T-helper 17 cell (primary cell): ENCODE data around the gene GNL3. TPM values are rescaled to one million over a fixed set of nuclear protein-coding genes. Genes with fewer than 3 reads are reported as not detected.
"Not testable (repeated sequence)": the region's sequence is repeated elsewhere in the genome, so short reads cannot be mapped to it uniquely, and the experiment has no call there.

ENCODE experiments used
- ATAC-seq: fragments of 150-1000 bp; cut with Tn5 transposase; 2 replicates; pipeline ENCODE4 v1.10.0; 2021; ENCODE audit warnings: mild to moderate bottlenecking, moderate library complexity
- DNase-seq, 3 donors: peaks; one replicate each; pipeline versions ENCODE4 v3.0.0 to v3.0.0-alpha.2; 2020 to 2021
- H3K9me3 ChIP-seq: one replicate; pipeline ENCODE4 v1.7.0; 2013; ENCODE audit warnings: low read length, mild to moderate bottlenecking; ENCODE audit not compliant: control insufficient read depth, poor library complexity, severe bottlenecking
- H3K27ac Mint-ChIP-seq: one replicate; pipeline ENCODE4 v1.8.0; 2022; ENCODE audit warnings: mild to moderate bottlenecking, moderate library complexity, mixed read lengths
- H3K27me3 Mint-ChIP-seq: one replicate; pipeline ENCODE4 v1.8.0; 2022; ENCODE audit warnings: mixed read lengths
- H3K36me3 Mint-ChIP-seq: one replicate; pipeline ENCODE4 v1.8.0; 2022; ENCODE audit warnings: low read depth, mixed read lengths
- H3K4me1 Mint-ChIP-seq: one replicate; pipeline ENCODE4 v1.8.0; 2022; ENCODE audit warnings: mild to moderate bottlenecking, mixed read lengths
- H3K4me3 Mint-ChIP-seq: one replicate; pipeline ENCODE4 v1.8.0; 2022; ENCODE audit warnings: mild to moderate bottlenecking, moderate library complexity, mixed read lengths
- total RNA-seq, 4 donors: library from RNA in 2 of 4; stranded (reverse) in 2 of 4; gene quantifications; one replicate each; pipeline ENCODE4 v1.2.3 and lab custom pipeline; 2022 to 2026

GNL3 gene
- total RNA-seq, 2 donors from 2014 or later = 109 to 117 TPM

DNA sequence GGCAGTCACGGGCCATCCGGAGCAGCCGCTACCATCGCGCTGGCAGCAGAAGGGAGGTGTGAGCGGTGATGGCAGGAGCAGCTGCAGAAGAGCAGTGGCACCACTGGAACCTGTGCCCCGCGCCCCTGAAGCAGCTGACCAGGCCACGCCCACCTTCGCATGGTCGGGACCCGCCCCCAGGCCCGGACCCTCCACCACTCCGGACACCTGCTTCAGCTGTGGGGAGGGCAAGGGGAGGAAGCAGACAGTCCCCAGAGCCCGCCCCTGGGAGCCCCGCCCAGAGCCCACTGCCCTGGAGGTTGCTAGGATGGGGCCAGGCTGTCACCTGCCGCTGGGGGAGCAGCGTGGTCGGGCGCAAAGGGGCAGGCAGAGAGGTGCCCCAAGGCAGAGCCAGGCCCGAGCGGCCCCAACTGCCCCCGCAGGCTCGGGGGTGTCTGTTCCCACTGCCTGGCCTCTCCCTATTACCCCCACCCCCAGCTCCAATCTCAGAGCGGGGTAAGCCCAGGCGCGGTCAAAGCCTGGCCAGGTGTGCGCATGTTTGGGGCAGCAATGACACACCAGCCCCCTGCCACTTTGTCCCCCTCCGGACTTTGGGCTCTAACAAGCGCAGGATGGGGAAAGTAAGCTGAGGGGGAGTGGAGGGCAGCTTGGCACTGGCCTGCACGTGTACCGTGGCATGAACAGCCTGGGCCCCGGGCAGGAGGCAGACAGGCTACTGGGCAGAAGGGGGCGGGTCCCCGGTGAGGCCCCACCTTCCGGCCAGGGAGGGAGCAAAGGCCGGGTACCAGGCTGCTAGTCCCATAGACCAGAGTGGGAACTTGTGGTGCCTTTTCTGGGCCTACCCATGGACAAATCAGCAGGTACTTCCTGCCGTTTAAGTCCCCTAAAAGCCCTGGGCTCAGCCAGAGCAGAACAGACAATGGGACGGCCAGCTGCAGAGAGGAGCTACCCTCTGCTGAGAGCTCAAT lies 28.8 kb downstream of the GNL3 start:
- DNase-seq = no peak
- no peak for ATAC-seq
- Mint-ChIP-seq H3K27ac (no peak overlapping the region), H3K27me3 (no peaks in the 10 kb centered on the region), H3K36me3 (no peaks in the 10 kb centered on the region), H3K4me1 (peaks cover 4% of the 10 kb centered on the region), H3K4me3 (no peak overlapping the region)
- H3K9me3 ChIP-seq = no peaks in the 10 kb centered on the region

DNA sequence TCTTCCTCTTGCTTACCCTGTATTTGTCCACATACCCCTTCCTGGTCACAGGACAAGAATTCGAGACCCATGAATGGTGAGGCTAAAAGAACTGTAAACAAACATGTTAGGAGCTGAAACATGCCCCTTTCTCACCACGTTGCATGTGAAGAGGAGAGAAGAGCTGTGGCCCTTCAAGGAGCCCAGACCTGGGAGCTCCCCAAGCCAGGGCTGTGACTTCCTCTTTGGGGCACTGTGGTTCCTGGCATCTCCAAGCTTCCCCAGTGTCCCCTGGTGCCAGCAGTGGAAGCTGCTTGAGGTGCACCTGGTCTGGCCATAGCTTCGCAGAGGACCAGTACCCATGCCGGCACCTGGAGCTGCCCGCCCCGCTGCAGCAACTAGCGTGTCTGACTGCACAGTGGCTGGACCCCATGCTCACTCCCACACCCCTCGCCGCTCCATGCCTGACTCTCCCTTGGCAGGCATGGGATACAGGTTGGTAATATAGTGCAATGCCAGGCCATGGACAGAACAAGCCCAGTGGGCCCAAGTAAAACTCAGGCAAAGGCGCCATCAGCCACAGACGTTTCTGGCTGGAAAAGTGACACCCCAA lies 30.0 kb downstream of the GNL3 start:
- DNase-seq (no peak), ATAC-seq (no peak)
- H3K4me1 Mint-ChIP-seq = peaks cover 12% of the 10 kb centered on the region
- H3K4me3 Mint-ChIP-seq = no peak overlapping the region
- H3K9me3 ChIP-seq = no peaks in the 10 kb centered on the region
- H3K27ac Mint-ChIP-seq = no peak overlapping the region
- H3K36me3 Mint-ChIP-seq = no peaks in the 10 kb centered on the region
- no peaks in the 10 kb centered on the region for H3K27me3 Mint-ChIP-seq

DNA sequence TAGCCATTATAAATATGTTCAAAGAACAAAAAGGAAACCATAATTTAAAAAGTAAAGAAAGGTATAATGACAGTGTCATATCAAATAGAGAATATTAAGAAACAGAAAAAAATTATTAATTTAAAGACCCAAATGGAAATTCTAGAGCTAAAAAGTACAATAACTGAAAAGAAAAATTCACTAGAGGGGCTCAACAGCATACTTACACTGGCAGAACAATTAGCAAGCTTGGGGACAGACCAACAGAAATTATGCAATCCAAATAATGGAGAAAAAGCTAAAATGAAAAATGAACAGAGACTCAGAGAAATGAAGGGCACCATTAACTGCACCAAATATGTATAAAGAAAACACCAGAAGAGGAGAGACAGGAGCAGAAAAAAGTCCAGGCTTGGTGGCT lies 33.8 kb downstream of the GNL3 start:
- Mint-ChIP-seq H3K4me3 (peak overlapping the region; percentile 4), H3K27ac (peak overlapping the region; percentile 19), H3K36me3 (no peaks in the 10 kb centered on the region), H3K4me1 (peaks cover 14% of the 10 kb centered on the region), H3K27me3 (no peaks in the 10 kb centered on the region)
- DNase-seq = no peak
- no peaks in the 10 kb centered on the region for H3K9me3 ChIP-seq
- no peak for ATAC-seq

DNA sequence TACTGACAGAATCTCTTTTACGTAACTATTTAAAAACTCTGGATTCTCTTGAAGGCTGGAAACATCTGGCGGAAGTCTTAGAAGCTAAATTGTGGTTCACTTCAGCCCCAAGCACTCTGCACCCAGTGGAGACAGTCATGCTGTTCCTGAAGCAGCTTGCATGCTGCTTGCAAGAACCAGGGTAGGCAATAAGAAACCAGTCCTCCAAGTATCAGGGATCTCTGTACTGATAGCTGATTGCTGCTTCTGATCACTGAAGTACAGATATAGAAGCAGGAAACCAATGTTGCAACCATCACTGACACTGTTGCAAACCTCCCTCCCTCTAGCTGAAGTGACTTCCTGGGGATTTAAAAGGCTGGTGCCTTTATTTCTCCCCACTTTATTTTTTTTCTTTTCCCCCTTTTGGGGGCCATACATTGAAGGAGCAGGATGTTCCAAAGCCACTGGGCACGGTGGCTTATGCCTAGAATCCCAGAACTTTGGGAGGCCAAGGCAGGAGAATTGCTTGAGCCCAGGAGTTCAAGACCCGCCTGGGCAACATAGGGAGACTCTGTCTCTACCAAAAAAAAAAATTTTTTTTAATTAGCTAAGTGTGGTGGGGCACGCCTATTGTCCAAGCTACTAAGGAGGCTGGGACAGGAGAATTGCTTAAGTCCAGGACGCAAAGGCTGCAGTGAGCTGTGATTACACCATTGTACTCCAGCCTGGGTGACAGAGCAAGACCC lies 35.3 kb downstream of the GNL3 start:
- peaks cover 14% of the 10 kb centered on the region for H3K4me1 Mint-ChIP-seq
- peak; percentile 72 for ATAC-seq

DNA sequence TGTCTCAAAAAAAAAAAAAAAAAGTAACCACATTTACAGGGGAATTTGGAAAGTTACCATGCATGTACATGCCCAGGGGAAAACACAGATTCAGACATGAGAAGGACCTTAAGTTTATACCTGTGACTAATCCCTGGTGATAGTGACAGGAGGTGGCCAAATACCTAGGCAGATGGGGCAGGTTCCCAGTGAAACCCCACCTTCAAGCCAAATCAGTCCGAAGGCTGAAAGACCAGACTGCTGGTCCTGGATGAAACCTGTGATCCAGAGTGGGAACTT lies 35.8 kb downstream of the GNL3 start:
- peaks cover 2% of the 10 kb centered on the region for H3K36me3 Mint-ChIP-seq
- no peak overlapping the region for H3K27ac Mint-ChIP-seq
- H3K9me3 ChIP-seq = no peaks in the 10 kb centered on the region
- H3K27me3 Mint-ChIP-seq = no peaks in the 10 kb centered on the region
- no peak for ATAC-seq
- peaks cover 10% of the 10 kb centered on the region for H3K4me1 Mint-ChIP-seq
- DNase-seq = no peak
- no peak overlapping the region for H3K4me3 Mint-ChIP-seq

More for the DNA sequence above, 35.3 kb downstream of the GNL3 start:
- Mint-ChIP-seq H3K27ac (peak overlapping the region; percentile 19), H3K27me3 (no peaks in the 10 kb centered on the region), H3K4me3 (no peak overlapping the region), H3K36me3 (peaks cover 2% of the 10 kb centered on the region)
- no peak for DNase-seq
- H3K9me3 ChIP-seq = no peaks in the 10 kb centered on the region

DNA sequence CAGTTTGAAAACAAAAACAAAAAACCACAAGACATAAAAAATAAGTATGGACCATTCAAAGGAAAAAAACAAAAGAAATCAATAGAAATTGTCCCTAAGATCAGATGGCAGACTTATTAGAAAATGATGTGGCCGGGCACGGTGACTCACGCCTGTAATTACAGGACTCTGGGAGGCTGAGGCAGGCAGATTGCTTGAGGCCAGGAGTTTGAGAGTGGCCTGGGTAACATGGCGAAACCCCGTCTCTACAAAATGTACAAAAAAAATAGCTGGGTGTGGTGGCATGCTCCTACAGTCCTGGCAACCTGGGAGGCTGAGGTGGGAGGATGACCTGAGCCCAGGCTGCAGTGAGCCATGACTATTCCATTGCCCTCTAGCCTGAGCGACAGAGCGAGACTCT lies 36.7 kb downstream of the GNL3 start:
- no peaks in the 10 kb centered on the region for H3K9me3 ChIP-seq
- no peak for DNase-seq
- Mint-ChIP-seq H3K4me1 (peaks cover 10% of the 10 kb centered on the region), H3K27ac (no peak overlapping the region), H3K36me3 (peaks cover 2% of the 10 kb centered on the region), H3K4me3 (no peak overlapping the region), H3K27me3 (no peaks in the 10 kb centered on the region)
- ATAC-seq = no peak

DNA sequence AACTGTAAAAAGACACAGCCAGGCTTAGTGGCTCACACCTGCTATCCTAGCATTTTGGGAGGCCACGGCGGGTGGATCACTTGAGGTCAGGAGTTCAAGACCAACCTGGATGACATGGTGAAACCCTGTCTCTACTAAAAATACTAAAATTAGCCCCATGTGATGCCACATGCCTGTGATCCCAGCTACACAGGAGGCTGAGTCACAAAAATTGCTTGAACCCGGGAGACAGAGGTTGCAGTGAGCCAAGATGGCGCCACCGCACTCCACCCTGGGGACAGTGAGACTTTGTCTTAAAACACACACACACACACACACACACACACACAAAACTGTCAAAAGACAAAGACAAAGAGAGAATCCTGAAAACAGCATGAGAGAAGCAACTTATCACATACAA lies 38.1 kb downstream of the GNL3 start:
- H3K9me3 ChIP-seq = no peaks in the 10 kb centered on the region
- DNase-seq (no peak), ATAC-seq (no peak)
- Mint-ChIP-seq H3K27me3 (no peaks in the 10 kb centered on the region), H3K4me3 (no peak overlapping the region), H3K36me3 (peaks cover 2% of the 10 kb centered on the region), H3K4me1 (peaks cover 10% of the 10 kb centered on the region), H3K27ac (no peak overlapping the region)

DNA sequence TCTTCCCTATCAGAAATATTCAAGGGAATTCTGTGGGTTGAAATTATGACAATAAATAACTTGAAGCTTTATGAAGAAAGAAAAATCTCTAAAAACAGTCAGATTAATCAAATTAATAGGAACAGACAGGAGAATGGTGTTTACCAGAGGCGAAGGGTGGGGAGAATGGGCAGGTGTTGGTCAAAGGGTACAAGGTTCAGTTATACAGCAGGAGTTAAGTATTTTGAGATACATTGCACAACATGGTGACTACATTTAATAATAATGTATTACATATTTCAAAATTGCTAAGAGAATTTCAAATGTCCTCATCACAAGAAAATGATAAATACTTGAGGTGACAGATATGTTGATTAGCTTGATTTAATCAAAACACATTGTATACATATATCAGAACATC lies 38.7 kb downstream of the GNL3 start:
- ATAC-seq (no peak), DNase-seq (no peak)
- H3K27me3 Mint-ChIP-seq = no peaks in the 10 kb centered on the region
- H3K27ac Mint-ChIP-seq = no peak overlapping the region
- H3K4me3 Mint-ChIP-seq = no peak overlapping the region
- H3K4me1 Mint-ChIP-seq = peaks cover 10% of the 10 kb centered on the region
- peaks cover 2% of the 10 kb centered on the region for H3K36me3 Mint-ChIP-seq
- H3K9me3 ChIP-seq = no peaks in the 10 kb centered on the region

DNA sequence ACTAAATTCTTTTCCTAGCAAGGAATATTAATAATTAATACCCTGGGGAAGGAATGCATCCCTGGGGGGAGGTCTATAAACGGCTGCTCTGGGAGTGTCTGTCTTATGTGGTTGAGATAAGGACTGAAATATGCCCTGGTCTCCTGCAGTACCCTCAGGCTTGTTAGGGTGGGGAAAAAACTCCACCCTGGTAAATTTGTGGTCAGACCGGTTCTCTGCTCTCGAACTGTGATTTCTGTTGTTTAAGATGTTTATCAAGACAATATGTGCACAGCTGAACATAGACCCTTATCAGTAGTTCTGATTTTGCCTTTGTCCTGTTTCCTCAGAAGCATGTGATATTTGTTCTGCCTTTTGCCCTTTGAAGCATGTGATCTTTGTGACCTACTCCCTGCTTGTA lies 42.9 kb downstream of the GNL3 start:
- DNase-seq, H3K9me3 ChIP-seq, ATAC-seq, H3K4me1 Mint-ChIP-seq, H3K27ac Mint-ChIP-seq, H3K27me3 Mint-ChIP-seq, H3K4me3 Mint-ChIP-seq, H3K36me3 Mint-ChIP-seq: not testable (repeated sequence)

DNA sequence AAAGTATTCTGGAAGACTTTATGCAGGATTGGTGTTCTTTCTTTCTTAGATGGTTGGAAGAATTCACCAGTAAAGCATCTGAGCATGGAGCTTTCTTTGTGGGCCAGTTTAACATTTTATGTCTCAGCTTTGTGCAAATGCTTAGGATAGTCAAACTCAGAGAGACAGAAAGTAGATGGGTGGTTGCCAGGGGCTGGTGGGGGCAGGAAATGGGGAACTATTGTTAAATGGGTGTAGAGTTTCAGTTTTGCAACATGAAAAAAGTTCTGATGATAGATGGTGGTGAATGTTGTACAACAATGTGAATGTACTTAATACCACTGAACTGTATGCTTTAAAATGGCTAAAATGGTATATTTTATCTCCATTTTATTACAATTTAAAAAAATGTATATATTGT lies 44.8 kb downstream of the GNL3 start:
- ATAC-seq = no peak
- Mint-ChIP-seq H3K36me3 (peaks cover 6% of the 10 kb centered on the region), H3K4me1 (no peaks in the 10 kb centered on the region), H3K27me3 (no peaks in the 10 kb centered on the region), H3K4me3 (no peak overlapping the region), H3K27ac (no peak overlapping the region)
- DNase-seq = no peak
- no peaks in the 10 kb centered on the region for H3K9me3 ChIP-seq

DNA sequence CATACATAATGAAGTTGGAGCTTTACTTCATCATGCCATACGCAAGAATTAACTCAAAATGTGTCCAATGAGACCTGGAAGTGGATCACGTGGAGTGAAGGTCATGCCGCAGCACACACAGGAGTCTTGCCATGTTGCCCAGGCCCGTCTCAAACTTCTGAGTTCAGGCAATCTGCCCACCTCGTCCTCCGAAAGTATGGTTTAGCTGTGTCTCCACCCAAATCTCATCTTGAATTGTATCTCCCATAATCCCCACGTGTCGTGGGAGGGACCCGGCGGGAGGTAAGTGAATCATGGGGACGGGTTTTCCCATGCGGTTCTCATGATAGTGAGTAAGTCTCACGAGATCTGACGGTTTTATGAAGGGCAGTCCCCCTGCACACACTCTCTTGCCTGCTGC lies 45.8 kb downstream of the GNL3 start:
- Mint-ChIP-seq H3K36me3 (peaks cover 4% of the 10 kb centered on the region), H3K4me3 (no peak overlapping the region), H3K4me1 (no peaks in the 10 kb centered on the region), H3K27me3 (no peaks in the 10 kb centered on the region), H3K27ac (no peak overlapping the region)
- H3K9me3 ChIP-seq = no peaks in the 10 kb centered on the region
- ATAC-seq (no peak), DNase-seq (no peak)

DNA sequence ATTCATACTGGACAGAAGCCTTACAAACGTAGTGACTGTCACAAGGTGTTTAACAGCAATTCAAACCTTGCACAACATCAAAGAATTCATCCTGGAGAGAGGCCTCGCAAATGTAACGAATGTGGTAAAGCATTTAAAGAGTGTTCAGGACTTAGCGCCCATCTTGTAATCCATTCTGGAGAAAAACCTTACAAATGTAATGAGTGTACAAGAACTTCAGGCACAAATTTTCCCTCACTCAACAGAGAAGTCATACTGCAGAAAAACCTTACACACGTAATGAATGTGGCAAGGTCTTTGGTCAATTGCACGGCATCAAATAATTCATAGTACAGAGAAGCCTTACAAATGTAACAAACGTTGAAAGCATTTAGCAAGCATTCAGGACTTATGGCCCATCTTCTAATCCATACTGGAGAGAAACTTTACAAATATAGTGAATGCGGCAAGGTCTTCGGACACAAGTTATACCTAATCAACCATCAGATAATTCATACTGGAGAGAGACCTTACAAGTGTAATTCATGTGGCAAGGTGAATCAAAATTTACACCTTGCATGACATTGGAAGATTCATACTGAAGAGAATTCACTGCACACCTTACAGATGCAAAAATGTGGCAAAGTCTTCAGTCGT lies 47.5 kb downstream of the GNL3 start:
- H3K27ac Mint-ChIP-seq = no peak overlapping the region
- H3K4me3 Mint-ChIP-seq = no peak overlapping the region
- ATAC-seq (no peak), DNase-seq (no peak)
- H3K36me3 Mint-ChIP-seq = peaks cover 6% of the 10 kb centered on the region
- no peaks in the 10 kb centered on the region for H3K4me1 Mint-ChIP-seq
- H3K9me3 ChIP-seq = no peaks in the 10 kb centered on the region
- no peaks in the 10 kb centered on the region for H3K27me3 Mint-ChIP-seq

DNA sequence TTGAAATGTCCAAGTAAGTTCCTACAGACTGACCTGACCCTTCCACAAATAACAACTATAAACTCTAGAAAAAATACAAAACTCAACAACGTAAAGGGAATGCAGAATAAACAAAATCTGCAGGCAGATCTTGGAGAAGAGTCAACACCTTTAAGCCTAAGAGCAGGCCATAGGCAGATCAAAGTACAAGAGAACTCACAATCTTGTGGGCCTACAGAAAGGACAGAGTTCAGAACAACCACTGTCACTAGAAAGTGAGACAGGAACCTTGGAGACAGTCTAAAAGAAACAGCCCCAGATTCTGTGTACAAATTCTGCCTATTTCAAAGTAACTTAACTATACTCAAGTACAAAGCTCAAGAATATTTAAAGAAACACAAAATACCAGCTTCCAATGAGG lies 53.9 kb downstream of the GNL3 start:
- Mint-ChIP-seq H3K27ac (peak overlapping the region; percentile 49), H3K36me3 (peaks cover 4% of the 10 kb centered on the region), H3K4me1 (no peaks in the 10 kb centered on the region), H3K4me3 (no peak overlapping the region), H3K27me3 (no peaks in the 10 kb centered on the region)
- no peaks in the 10 kb centered on the region for H3K9me3 ChIP-seq
- DNase-seq (no peak), ATAC-seq (no peak)
